C4-2B (cell line): ENCODE measurements around the gene FGF1.

Experiments
- CTCF ChIP-seq: fragments of 450-650 bp; conservative IDR thresholded peaks from 2 replicates; pipeline ENCODE4 v1.5.1; 2017; ENCODE audit warnings: mild to moderate bottlenecking
- ZFX ChIP-seq: fragments of 450-650 bp; IDR thresholded peaks from 2 replicates; pipeline ENCODE4 v1.6.1; 2017

DNA sequence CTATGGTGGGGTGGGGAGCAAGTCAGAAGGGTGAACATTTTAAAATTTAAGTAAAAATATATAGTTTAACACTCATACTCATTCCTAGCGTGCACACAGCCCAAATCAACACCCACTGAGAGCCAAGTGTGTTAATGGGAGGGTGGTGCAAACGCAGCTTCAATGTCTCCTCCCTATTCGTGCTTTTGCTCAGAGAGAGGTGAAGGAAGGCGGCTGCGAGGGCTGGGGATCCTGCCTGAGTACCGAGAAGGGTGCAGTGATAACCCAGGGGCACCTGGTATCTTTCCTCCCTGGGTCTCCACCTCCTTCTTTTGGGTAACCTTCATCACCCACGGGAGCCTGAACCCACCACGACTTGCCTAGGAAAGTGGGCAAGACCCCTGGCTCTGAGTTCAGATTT, 35.0 kb downstream of the FGF1 start:
- TF ChIP-seq CTCF (no peak), ZFX (no peak)
